HG03521 (cell line): ENCODE measurements around the gene TMEM255B.
"Not testable (repeated sequence)": the region's sequence is repeated elsewhere in the genome, so short reads cannot be mapped to it uniquely, and the experiment has no call there.

Source experiments
- ATAC-seq: cut with Tn5 transposase; IDR thresholded peaks from one replicate; pipeline ENCODE4 v1.9.1; 2021; ENCODE audit warnings: mild to moderate bottlenecking, moderate library complexity; ENCODE audit not compliant: unreplicated experiment

Gene TMEM255B

DNA sequence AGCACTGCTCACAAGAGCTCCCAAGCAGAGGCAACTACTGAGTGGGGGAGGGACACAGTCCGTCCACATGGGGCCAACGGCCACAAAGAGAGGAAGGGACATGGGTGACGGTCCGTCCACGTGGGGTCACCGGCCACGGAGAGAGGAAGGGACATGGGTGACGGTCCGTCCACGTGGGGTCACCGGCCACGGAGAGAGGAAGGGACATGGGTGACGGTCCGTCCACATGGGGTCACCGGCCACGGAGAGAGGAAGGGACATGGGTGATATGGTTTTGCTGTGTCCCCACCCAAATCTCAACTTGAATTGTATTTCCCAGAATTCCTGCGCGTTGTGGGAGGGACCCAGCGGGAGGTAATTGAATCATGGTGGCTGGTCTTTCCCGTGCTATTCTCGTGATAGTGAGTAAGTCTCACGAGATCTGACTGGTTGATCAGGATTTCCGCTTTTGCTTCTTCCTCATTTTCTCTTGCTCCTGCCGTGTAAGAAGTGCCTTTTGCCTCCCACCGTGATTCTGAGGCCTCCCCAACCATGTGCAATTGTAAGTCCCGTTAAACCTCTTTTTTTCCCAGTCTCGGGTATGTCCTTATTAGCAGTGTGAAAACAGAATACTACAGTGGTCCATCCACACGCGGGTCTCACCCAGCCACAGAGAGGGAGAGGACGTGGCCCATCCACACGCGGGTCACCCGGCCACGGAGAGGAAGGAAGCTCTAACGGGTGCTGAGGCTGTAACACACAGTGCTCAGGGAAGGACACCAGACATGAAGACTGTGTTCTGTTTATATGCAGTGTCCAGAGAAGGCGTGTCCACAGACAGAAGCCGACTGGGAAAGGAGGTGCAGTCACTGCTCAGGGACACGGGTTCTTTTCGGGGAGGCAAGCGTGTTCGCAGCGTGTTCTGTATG lies 56.4 kb downstream of the TMEM255B start:
- no peak for ATAC-seq

DNA sequence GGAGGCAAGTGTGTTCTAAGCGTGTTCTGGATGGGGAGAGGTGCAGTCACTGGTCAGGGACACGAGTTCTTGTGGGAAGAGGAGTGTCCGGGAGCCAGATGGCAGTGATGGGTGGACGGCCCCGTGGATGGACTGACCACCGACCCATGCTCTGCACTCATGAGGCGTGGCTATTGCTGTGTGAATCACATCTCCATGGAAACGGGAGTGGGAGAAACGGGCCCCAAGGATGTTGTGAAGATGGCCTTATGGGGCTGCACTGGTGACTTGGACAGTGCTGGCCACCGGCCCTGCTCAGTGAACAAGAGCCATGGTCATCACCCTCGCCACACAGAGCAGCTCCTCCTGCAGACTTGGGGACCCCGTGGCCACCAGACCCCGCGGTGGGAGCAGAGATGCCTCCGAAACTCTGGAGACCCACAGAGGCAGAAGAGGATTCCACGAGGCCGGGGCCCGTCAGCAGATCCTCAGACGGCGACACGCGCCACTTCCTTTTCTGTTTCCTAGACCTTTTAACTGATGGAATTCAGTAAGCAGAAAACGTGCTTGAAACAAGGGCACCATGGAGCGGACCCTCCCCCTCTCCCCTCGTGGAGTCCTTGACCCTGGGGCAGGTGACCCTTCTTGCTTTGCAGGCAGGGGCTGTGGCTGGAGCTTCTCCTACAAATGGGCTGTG lies 57.4 kb downstream of the TMEM255B start:
- ATAC-seq, result no peak

DNA sequence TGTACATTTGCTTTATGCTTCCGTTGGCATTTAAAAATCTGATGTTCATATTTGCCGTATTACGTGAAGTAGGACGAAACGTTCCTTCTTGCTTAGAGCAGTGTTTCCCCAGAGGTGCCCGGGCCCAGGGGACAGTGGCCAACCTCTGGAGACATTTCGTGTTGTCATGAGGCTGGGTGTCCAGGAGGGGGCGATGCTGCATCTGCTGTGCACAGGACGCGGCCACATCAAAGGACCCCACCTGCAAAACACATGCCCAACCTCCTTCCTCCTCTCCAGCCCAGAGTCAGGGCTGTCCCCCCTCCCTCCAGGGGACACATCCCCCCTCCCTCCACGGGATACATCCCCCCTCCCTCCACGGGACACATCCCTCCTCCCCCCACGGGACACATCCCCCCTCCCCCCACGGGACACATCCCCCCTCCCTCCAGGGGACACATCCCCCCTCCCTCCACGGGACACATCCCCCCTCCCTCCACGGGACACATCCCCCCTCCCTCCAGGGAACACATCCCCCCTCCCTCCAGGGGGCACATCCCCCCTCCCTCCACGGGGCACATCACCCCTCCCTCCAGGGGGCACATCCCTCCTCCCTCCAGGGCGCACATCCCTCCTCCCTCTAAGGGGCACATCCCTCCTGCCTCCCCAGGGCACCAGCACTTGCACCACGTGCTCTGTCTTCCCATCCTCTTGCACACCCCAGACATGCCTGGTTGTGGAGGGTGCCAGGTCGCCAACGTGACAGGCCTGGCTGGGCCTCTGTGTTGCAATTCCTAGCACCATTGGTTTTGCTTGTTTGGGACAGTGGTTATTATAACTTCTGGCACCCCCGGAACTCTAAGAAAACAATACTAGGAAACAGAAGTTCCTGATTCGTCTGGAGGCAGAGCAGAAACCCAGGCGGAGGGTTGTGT lies 58.2 kb downstream of the TMEM255B start:
- ATAC-seq, result no peak

DNA sequence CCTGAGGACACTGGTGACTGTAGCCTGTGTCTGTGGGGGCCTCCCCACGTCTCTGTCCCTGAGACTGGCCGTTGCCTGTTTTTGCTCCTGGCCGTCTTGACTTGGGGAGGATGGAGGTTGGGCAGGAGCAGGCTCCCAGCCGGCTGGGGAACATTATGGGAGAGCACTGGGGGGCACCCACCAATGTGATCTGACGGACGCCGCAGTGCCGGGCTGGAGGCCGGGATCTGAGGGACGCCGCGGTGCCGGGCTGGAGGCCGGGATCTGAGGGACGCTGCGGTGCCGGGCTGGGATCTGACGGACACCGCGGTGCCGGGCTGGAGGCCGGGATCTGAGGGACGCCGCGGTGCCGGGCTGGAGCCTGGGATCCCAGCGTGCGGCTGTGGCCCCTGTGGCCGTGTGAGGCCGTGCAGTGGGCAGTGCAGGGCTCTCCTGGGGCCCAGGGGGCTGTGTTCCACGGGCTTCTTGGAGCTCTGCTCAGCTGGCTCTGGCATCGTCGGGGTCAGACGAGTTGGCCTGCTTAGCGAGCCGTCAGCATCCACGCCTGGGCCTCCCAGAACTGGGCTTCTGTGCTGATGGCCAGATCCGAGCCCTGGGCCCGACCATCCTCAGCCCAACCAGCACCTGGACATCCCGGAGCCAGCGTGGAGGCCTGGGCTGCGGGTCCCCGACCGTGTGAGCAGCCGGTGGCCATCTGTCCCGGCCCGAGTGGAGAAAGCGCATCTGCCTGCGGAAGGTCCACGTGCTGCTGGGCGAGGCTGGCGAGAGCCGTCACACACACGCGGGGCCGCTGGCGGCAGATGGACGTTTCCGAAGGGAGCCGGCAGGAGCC lies 59.0 kb downstream of the TMEM255B start:
- no peak for ATAC-seq

DNA sequence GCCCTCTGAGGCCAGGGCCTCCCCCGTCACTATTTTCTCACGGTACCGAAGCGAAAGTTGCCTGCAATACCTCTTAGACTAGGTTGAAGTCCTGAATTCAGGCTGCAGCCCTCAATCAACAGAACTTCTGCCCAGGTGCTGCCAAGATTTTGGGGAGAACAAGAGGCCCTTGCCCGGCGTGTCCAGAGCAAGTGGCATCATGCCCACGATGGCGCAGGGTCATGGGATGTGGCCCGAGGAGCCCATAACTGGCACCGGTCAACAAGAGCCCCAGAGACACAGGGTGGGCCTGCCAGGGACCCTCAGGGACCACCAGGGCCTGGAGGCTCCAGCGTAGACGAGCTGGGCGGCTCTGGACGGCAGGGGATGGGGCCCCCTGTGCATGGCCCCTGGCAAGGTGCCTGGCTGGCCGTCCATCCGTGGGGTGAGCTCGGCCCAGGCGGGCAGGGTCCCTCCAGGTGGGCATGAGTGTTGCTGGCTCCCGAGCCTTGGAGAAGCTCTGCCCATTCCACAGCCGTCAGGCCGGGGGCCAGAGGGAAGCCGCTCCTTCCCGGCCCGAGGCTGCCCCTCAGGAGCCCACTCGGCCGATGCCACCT lies 59.8 kb downstream of the TMEM255B start:
- no peak for ATAC-seq

DNA sequence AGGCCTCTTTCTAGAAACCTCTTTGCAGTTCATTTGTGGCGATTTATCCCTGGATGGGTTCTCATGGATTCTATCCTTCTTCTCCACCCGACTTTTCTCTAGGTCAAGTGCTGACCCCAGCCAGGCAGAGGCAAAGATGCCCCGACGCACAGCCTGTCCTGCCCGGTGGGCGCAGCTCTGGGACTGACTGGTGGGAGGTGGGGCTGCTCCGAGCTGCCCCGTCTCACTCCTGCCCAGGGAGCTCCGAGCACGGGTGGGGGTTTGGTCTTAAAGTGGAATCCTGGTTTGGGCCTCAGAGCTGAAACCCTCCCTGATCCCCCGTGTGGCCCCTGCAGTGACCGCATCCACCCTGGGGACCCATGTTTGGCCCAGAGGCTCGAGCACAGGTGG lies 60.3 kb downstream of the TMEM255B start:
- no peak for ATAC-seq

DNA sequence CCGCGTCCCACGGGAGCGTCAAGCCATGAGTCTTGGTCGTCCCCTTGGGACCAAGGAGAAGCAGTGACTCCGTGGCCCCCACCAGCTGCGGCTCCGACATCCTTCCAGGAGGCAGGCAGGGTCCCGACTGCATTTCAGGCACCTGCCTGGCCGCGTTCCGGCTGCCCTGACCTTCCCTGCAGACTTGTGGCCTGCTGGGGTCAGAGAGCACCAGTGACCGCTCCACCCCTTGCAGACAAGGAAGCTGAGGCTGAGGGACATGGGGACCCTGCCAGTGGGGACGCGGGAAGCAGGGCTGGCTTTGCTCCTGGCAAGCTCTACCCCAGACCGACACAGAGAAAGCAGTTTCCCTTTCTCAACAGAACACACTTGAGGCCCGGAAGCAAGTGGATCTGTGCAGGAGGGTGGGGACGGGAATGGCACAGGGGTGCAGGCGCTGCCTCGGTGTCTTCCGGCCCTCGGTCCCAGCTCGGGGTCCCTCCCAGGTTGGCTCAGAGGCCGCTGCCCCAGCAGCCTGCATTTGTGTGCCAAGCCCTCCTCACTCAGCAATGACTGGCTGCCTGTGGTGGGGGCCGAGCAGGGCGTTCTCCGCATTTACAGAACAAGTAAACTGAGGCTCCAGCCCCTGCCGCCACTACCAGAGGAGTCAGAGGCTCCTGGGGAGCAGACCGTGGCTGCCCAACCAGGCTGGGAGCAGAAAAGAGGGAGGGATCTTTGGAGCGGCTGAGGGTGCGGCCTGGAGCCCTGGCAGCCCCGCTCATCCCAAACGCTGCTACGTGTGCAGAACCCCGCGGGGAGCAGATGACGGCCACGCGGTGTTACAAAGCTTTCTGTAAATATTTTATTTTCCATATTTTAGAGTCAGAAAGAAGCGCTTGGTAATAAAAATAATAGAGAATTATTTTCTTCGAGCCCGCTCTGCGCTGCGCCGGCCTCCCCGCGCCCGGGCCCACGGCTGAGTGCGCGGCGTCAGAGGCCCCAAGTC lies 61.0 kb downstream of the TMEM255B start:
- no peak for ATAC-seq

DNA sequence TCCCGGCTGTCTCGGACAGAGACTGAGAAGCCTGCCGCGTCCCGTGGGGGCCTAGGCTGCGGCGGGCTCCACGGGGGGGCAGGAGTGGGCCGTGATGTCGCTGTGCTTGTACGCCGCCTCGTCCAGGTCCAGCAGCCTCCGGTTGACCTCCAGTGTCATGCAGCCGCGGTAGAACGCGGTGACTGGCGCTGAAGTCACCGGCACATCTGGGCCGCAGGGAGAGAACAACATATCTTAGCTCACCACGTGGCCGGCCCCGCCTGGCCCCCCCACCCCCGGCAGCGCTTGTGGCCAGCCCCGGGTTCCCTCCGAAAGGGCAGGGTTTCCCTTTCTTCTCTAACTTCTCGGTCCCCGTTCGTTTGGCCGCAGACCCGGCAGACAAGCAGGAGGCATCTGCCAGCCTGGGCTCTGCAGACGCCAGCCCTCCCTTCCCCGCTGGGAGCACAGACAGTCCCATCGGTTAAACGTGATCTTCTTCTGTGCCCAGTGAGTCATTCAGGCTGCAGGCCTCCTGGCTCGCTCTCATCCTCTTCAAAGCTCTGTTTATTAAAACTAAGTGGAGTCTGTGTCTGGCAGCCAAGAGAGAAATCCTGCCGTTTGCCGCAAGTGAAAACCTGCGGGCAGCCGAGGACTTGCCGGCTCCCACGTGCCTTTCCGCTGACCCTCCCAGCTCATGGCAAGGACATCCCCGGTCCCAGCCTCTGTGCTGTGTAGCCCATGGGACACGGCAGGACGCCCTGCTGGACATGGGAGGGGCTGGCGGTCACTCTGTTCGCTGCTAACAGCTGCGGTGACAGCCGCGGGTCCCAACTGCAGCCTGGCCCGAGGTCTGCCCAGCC lies 62.0 kb downstream of the TMEM255B start:
- no peak for ATAC-seq

DNA sequence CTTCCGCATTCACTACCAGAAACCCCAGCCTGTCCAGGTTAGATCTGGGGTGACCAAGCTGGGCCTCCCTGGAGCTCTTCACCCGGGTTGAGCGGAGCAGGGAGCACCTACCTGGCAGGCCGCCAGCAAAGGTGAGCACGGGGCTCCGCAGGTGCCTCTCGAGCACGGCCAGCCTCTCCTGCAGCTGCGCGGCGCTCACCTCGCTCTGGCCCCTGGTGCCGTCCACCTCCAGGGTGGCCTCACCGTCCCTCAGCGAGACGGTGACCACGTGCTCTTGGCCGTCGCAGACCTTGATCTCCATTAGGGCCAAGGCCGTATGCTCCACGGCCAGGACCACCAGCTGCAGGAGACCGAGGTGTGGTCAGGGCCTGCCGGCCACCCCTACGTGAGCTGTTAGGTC lies 62.8 kb downstream of the TMEM255B start:
- ATAC-seq, result no peak

DNA sequence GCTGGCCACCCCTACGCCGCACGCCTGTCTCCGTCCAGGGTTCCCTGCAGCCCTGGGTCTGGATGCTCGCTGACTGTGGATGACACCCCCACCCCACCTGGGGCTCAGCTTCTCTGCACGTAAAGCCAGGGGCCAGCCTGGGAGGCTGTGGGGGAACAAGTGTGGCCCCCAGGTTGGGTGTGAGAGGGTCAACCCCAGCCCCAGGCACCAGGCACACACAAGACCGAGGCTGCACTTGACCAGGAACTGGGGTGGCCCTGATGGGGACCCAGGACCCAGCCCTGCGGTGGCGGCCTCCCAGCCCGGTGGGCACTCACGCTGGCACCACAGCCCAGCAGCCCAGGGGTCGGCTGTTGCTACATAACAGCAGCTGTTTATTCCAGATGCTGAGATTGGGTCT lies 63.2 kb downstream of the TMEM255B start:
- ATAC-seq, result no peak

DNA sequence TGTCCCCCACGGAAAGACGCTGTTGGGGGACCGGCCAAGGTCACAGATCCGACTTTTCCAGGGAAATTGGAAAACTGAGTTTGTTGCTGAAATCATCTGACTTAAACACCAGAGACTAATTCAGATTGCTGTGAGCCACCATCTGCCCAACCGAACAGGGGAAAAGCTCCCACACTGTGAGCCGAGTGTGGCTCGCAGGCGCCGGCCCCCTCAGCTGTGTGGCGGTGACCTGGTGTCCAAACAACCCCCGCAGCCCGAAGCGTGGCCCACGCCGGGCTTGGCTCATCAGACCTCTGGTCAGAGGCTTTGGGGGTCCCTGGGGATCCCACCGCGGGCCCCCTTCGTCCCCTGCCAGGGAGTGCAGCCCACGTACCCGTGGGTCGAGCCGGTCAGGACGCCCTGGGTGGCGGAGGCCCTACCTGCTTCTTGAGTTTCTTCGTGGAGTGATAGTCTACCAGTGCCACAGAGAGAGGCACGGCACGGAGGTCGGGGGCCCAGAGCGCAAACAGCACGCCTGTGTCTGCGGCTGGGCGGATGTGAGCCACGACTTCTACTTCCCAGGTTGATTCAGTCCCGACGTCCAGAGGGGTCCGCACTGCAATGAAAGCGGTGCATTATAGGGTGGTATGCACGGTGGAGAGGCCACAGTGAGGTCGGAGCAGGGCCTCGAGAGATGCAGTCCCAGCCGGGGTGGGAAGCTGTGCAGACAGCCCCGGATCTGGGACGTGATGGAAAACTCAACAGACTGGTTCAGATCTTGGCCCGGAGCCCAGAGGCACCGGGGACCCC lies 64.1 kb downstream of the TMEM255B start:
- ATAC-seq, result no peak

DNA sequence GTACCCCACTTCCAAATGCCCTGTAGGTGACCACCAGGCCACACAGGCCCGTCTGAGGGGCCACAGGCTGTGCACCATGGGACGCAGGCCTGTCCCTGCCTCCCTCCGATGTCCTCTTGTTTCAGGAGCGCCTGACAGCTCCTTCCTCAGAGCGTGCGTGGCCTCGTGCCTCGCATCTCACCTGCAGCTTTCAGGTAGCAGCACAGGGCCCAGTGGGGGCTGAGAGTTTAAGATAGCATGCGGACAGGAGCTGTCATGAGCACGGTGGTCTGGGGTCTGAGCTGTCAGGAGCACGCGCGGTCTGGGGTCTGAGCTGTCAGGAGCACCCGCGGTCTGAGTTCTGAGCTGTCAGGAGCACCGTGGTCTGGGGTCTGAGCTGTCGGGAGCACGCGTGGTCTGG lies 64.7 kb downstream of the TMEM255B start:
- no peak for ATAC-seq

DNA sequence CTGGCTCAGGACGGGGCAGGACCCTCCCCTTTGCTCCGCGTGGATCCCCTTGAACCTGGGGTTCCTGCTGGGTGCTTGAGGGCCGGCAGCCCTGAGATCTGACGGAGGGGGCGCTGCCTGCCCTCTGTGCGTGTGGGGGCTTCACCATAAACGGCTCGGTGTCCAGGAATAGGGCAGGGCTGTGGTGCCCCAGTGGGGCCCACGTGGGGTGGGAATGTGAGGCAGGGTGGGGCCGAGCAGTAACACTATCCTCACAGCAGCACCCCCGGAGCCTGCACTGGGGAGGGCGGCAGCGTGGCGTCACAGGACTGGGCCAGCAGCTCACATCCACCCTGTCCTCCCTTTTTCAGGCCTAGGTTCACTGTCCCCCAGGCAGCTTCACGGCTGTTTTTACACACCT lies 66.8 kb downstream of the TMEM255B start:
- ATAC-seq, result no peak

DNA sequence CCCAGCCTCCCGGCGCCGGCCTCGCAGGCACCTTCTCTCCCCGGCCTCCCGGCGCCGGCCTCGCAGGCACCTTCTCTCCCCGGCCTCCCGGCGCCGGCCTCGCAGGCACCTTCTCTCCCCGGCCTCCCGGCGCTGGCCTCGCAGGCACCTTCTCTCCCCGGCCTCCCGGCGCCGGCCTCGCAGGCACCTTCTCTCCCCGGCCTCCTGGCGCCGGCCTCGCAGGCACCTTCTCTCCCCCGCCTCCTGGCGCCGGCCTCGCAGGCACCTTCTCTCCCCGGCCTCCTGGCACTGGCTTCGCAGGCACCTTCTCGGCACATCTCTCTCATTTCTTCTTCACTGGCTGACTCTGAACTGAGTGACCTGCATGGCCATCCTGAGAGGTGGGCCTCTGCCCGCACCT lies 67.4 kb downstream of the TMEM255B start:
- not testable (repeated sequence) for ATAC-seq

DNA sequence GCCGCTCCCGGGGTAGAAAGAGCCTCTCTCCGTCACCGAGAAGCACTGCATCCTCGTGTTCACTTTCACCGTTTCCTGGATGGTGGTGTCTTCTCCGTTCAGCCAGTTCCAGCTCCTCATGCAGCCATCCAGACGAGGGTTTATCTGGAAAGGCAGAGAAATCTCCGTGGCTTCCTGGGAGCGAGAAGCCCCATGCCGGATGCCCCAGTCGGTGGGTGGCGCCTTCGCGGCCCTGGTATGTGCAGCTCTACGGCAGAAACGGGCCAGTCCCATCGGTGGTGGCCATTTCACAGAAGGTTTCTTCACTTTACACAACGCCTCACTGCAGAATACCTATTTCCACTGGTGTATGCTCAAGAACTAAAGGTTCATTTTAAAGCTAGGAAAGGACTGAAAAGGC lies 68.0 kb downstream of the TMEM255B start:
- no peak for ATAC-seq

DNA sequence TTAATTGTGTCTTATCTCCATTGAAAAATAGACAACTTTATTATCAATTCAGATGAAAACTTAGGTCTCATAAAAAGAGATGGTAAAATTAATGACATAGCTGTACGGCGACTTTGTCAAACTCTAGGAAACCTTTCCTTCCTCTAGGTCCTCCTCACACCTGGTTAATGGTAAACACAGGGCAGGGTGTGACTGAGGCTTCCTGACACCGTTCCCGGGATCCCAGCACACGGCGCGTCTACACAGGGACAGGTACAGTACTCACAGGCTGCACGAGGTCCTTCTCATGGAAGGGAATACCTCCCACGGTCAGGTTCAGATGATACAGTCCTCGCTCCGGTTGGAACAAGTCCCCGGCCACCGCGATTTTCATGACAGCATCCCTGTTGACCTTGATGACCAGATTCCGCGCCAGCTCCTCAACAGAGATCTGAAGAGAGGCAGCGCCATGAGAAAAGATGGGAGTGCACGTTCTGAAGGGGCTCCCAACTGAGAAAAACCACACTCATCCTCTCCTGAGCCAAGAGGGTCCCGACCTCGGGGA lies 69.3 kb downstream of the TMEM255B start:
- no peak for ATAC-seq

DNA sequence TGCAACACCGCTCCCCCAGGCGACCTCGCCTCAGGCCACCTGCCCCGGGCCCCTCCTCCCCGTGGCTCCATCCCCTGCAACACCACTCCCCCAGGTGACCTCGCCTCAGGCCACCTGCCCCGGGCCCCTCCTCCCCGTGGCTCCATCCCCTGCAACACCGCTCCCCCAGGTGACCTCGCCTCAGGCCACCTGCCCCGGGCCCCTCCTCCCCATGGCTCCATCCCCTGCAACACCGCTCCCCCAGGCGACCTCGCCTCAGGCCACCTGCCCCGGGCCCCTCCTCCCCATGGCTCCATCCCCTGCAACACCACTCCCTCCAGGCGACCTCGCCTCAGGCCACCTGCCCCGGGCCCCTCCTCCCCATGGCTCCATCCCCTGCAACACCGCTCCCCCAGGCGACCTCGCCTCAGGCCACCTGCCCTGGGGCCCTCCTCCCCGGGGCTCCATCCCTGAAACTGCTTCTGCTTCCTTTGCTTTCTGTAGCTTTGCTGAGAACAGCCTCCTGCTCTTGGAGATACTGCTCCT lies 71.5 kb downstream of the TMEM255B start:
- ATAC-seq, result not testable (repeated sequence)
